Measurements from ENCODE around the gene ERP44.

GRCh38 chr9:100106616-100107015 lies 7.8 kb upstream of the ERP44 start:
- TF ChIP-seq GATA2 (IDR thresholded peaks at IDR 0.05; ENCODE audit: low read depth, low read length) (no peak), GATA3 (IDR thresholded peaks at IDR 0.05; ENCODE audit: low read depth, low read length) (no peak)
